Measurements from ENCODE around the gene SCN1A. TPM values are rescaled to one million over a fixed set of nuclear protein-coding genes. Genes with fewer than 3 reads are reported as not detected.
A peak's percentile ranks its signal among the peaks of the same experiment; 100 is the strongest.

SCN1A gene
- total and polyA plus RNA-seq, 4 donors = 34.9 to 119 (median 60.1) TPM

- Histone ChIP-seq H3K36me3 (ENCODE audit: control insufficient read depth, insufficient read depth, low read length) (no peaks in the 10 kb centered on the region), H3K27me3 (ENCODE audit: control insufficient read depth, insufficient read depth, low read length) (no peaks in the 10 kb centered on the region), H3K4me3 (ENCODE audit: low read depth, low read length) (no peak overlapping the region), H3K4me1 (ENCODE audit: control insufficient read depth, insufficient read depth, low read length) (no peaks in the 10 kb centered on the region), H3K9me3 (ENCODE audit: control insufficient read depth, insufficient read depth, low read length) (no peaks in the 10 kb centered on the region), H3K27ac (ENCODE audit: low read depth, low read length) (no peak overlapping the region)
- no CpG with 5 or more reads among the region's 3 CpGs for WGBS (ENCODE audit: insufficient coverage)
- peak in 4 of 6 donors; percentile 5 to 83 (median 34) for DNase-seq (ENCODE audit: low read depth in 4 of 6, low spot score in 6 of 6)
Measured at GRCh38 chr2:166091439-166091838, 36.4 kb downstream of the SCN1A start.

- Histone ChIP-seq H3K4me3 (ENCODE audit: low read depth, low read length) (no peak overlapping the region), H3K36me3 (ENCODE audit: control insufficient read depth, insufficient read depth, low read length) (no peaks in the 10 kb centered on the region), H3K4me1 (ENCODE audit: control insufficient read depth, insufficient read depth, low read length) (no peaks in the 10 kb centered on the region), H3K27ac (ENCODE audit: low read depth, low read length) (no peak overlapping the region), H3K27me3 (ENCODE audit: control insufficient read depth, insufficient read depth, low read length) (no peaks in the 10 kb centered on the region), H3K9me3 (ENCODE audit: control insufficient read depth, insufficient read depth, low read length) (no peaks in the 10 kb centered on the region)
- peak in 4 of 6 donors; percentile 9 to 77 (median 21) for DNase-seq (ENCODE audit: low read depth in 4 of 6, low spot score in 6 of 6)
- WGBS (ENCODE audit: insufficient coverage) = no CpG with 5 or more reads among the region's 5 CpGs
Measured at GRCh38 chr2:166090908-166091307, 36.9 kb downstream of the SCN1A start.

GRCh38 chr2:166090346-166090745, 37.5 kb downstream of the SCN1A start:
- no peaks in the 10 kb centered on the region for H3K4me1 ChIP-seq (ENCODE audit: control insufficient read depth, insufficient read depth, low read length)
- DNase-seq (ENCODE audit: low read depth in 4 of 6, low spot score in 6 of 6) = no peak
- H3K36me3 ChIP-seq (ENCODE audit: control insufficient read depth, insufficient read depth, low read length) = no peaks in the 10 kb centered on the region
- no peaks in the 10 kb centered on the region for H3K27me3 ChIP-seq (ENCODE audit: control insufficient read depth, insufficient read depth, low read length)
- no peak overlapping the region for H3K4me3 ChIP-seq (ENCODE audit: low read depth, low read length)
- no CpG with 5 or more reads among the region's 2 CpGs for WGBS (ENCODE audit: insufficient coverage)
- H3K27ac ChIP-seq (ENCODE audit: low read depth, low read length) = no peak overlapping the region
- H3K9me3 ChIP-seq (ENCODE audit: control insufficient read depth, insufficient read depth, low read length) = no peaks in the 10 kb centered on the region

- no peak for DNase-seq (ENCODE audit: low read depth in 4 of 6, low spot score in 6 of 6)
- H3K27ac ChIP-seq (ENCODE audit: low read depth, low read length) = no peak overlapping the region
- H3K27me3 ChIP-seq (ENCODE audit: control insufficient read depth, insufficient read depth, low read length) = no peaks in the 10 kb centered on the region
- H3K9me3 ChIP-seq (ENCODE audit: control insufficient read depth, insufficient read depth, low read length) = no peaks in the 10 kb centered on the region
- WGBS (ENCODE audit: insufficient coverage) = 100% methylated on average over 1 of the region's 3 CpGs
- no peaks in the 10 kb centered on the region for H3K36me3 ChIP-seq (ENCODE audit: control insufficient read depth, insufficient read depth, low read length)
- no peak overlapping the region for H3K4me3 ChIP-seq (ENCODE audit: low read depth, low read length)
- H3K4me1 ChIP-seq (ENCODE audit: control insufficient read depth, insufficient read depth, low read length) = no peaks in the 10 kb centered on the region
Measured at GRCh38 chr2:166088634-166089033, 39.2 kb downstream of the SCN1A start.

- no peaks in the 10 kb centered on the region for H3K36me3 ChIP-seq (ENCODE audit: control insufficient read depth, insufficient read depth, low read length)
- H3K9me3 ChIP-seq (ENCODE audit: control insufficient read depth, insufficient read depth, low read length) = no peaks in the 10 kb centered on the region
- no peaks in the 10 kb centered on the region for H3K4me1 ChIP-seq (ENCODE audit: control insufficient read depth, insufficient read depth, low read length)
- H3K27ac ChIP-seq (ENCODE audit: low read depth, low read length) = no peak overlapping the region
- no peaks in the 10 kb centered on the region for H3K27me3 ChIP-seq (ENCODE audit: control insufficient read depth, insufficient read depth, low read length)
- no peak overlapping the region for H3K4me3 ChIP-seq (ENCODE audit: low read depth, low read length)
- no peak for DNase-seq (ENCODE audit: low read depth in 4 of 6, low spot score in 6 of 6)
Measured at GRCh38 chr2:166084301-166084700, 43.5 kb downstream of the SCN1A start.

GRCh38 chr2:166082736-166083135, 45.1 kb downstream of the SCN1A start:
- Histone ChIP-seq H3K36me3 (ENCODE audit: control insufficient read depth, insufficient read depth, low read length) (no peaks in the 10 kb centered on the region), H3K4me1 (ENCODE audit: control insufficient read depth, insufficient read depth, low read length) (no peaks in the 10 kb centered on the region), H3K27me3 (ENCODE audit: control insufficient read depth, insufficient read depth, low read length) (no peaks in the 10 kb centered on the region), H3K27ac (ENCODE audit: low read depth, low read length) (no peak overlapping the region), H3K4me3 (ENCODE audit: low read depth, low read length) (no peak overlapping the region), H3K9me3 (ENCODE audit: control insufficient read depth, insufficient read depth, low read length) (no peaks in the 10 kb centered on the region)
- peak in 1 of 6 donors; percentile 52 for DNase-seq (ENCODE audit: low read depth in 4 of 6, low spot score in 6 of 6)
- no CpG with 5 or more reads among the region's 2 CpGs for WGBS (ENCODE audit: insufficient coverage)

- Histone ChIP-seq H3K4me1 (ENCODE audit: control insufficient read depth, insufficient read depth, low read length) (no peaks in the 10 kb centered on the region), H3K36me3 (ENCODE audit: control insufficient read depth, insufficient read depth, low read length) (no peaks in the 10 kb centered on the region), H3K9me3 (ENCODE audit: control insufficient read depth, insufficient read depth, low read length) (no peaks in the 10 kb centered on the region), H3K27me3 (ENCODE audit: control insufficient read depth, insufficient read depth, low read length) (no peaks in the 10 kb centered on the region), H3K27ac (ENCODE audit: low read depth, low read length) (no peak overlapping the region), H3K4me3 (ENCODE audit: low read depth, low read length) (no peak overlapping the region)
- no peak for DNase-seq (ENCODE audit: low read depth in 4 of 6, low spot score in 6 of 6)
Measured at GRCh38 chr2:166081852-166082251, 46.0 kb downstream of the SCN1A start.

- no peaks in the 10 kb centered on the region for H3K36me3 ChIP-seq (ENCODE audit: control insufficient read depth, insufficient read depth, low read length)
- DNase-seq (ENCODE audit: low read depth in 4 of 6, low spot score in 6 of 6) = no peak
- H3K4me1 ChIP-seq (ENCODE audit: control insufficient read depth, insufficient read depth, low read length) = no peaks in the 10 kb centered on the region
- no peaks in the 10 kb centered on the region for H3K9me3 ChIP-seq (ENCODE audit: control insufficient read depth, insufficient read depth, low read length)
- WGBS (ENCODE audit: insufficient coverage) = no CpG with 5 or more reads among the region's 4 CpGs
- no peaks in the 10 kb centered on the region for H3K27me3 ChIP-seq (ENCODE audit: control insufficient read depth, insufficient read depth, low read length)
- no peak overlapping the region for H3K4me3 ChIP-seq (ENCODE audit: low read depth, low read length)
- no peak overlapping the region for H3K27ac ChIP-seq (ENCODE audit: low read depth, low read length)
Measured at GRCh38 chr2:166081131-166081632, 46.6 kb downstream of the SCN1A start.

GRCh38 chr2:166074430-166074829, 53.4 kb downstream of the SCN1A start:
- DNase-seq (ENCODE audit: low read depth in 4 of 6, low spot score in 6 of 6) = no peak
- Histone ChIP-seq H3K36me3 (ENCODE audit: control insufficient read depth, insufficient read depth, low read length) (peaks cover 5% of the 10 kb centered on the region), H3K4me3 (ENCODE audit: low read depth, low read length) (no peak overlapping the region), H3K9me3 (ENCODE audit: control insufficient read depth, insufficient read depth, low read length) (no peaks in the 10 kb centered on the region), H3K27ac (ENCODE audit: low read depth, low read length) (no peak overlapping the region), H3K27me3 (ENCODE audit: control insufficient read depth, insufficient read depth, low read length) (no peaks in the 10 kb centered on the region), H3K4me1 (ENCODE audit: control insufficient read depth, insufficient read depth, low read length) (no peaks in the 10 kb centered on the region)
- no CpG with 5 or more reads among the region's 2 CpGs for WGBS (ENCODE audit: insufficient coverage)

GRCh38 chr2:166074011-166074410, 53.8 kb downstream of the SCN1A start:
- no peaks in the 10 kb centered on the region for H3K4me1 ChIP-seq (ENCODE audit: control insufficient read depth, insufficient read depth, low read length)
- H3K4me3 ChIP-seq (ENCODE audit: low read depth, low read length) = no peak overlapping the region
- H3K27ac ChIP-seq (ENCODE audit: low read depth, low read length) = no peak overlapping the region
- DNase-seq (ENCODE audit: low read depth in 4 of 6, low spot score in 6 of 6) = no peak
- no peaks in the 10 kb centered on the region for H3K27me3 ChIP-seq (ENCODE audit: control insufficient read depth, insufficient read depth, low read length)
- H3K36me3 ChIP-seq (ENCODE audit: control insufficient read depth, insufficient read depth, low read length) = peaks cover 5% of the 10 kb centered on the region
- no peaks in the 10 kb centered on the region for H3K9me3 ChIP-seq (ENCODE audit: control insufficient read depth, insufficient read depth, low read length)
- WGBS (ENCODE audit: insufficient coverage) = 62% methylated on average over 1 of the region's 2 CpGs
